Measurements from ENCODE around the gene ITGA7. TPM values are rescaled to one million over a fixed set of nuclear protein-coding genes. Genes with fewer than 3 reads are reported as not detected.

Gene ITGA7
- total RNA-seq, 1 experiment from 2014 or later = 2.5 TPM

DNA sequence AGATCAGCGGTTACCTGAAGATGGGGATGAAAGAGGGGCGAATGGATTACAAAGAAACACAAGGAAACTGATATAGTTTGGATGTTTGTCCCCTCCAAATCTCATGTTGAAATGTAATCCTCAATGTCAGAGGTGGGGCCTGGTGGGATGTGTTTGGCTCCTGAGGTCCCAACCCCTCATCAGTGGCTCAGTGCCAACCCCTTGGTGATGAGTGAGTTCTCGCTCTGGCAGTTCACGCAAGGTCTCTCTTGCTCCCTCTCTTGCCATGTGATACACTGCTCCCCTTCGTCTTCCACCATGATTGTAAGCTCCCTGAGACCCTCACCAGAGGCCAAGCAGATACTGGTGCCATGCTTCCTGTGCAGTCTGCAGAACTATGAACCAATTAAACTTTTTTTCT, 28.0 kb downstream of the ITGA7 start:
- no peak overlapping the region for H3K27ac ChIP-seq (ENCODE audit: low read length)
- BruUV-seq (replicated peaks) = no TSS peak
- peaks cover 8% of the 10 kb centered on the region; the same call in 1 of the 2 replicates for H3K27me3 ChIP-seq (ENCODE audit: control insufficient read depth, insufficient read depth, low read length)
- ATAC-seq (no peak), DNase-seq (ENCODE audit: low read depth, low spot score) (no peak)
- H3K4me1 ChIP-seq (ENCODE audit: control insufficient read depth, insufficient read depth, low read length) = peaks cover 5% of the 10 kb centered on the region; the same call in 1 of the 2 replicates
- intact Hi-C loops (cut with micrococcal nuclease; ENCODE audit: unreplicated experiment) (loop anchor here (2.0 kb wide), 1 partner anchor 41 kb away; the partner anchor contains the start of gene RDH5), in situ Hi-C loops (cut with HindIII; ENCODE audit: low pct_unique_long_range_greater_than_20kb, low sequenced_read_pairs) (no loop called here)
- ChIA-PET CTCF (no interaction called here), POLR2A (no interaction called here)
- H3K36me3 ChIP-seq (ENCODE audit: control insufficient read depth, insufficient read depth, low read length) = no peaks in the 10 kb centered on the region
- TF ChIP-seq POLR2AphosphoS5 (IDR thresholded peaks at IDR 0.05; ENCODE audit: low read depth, low read length) = no peak
- no peak for TF ChIP-seq SIN3A (IDR thresholded peaks at IDR 0.05; ENCODE audit: borderline replicate concordance, insufficient read depth, low read depth, low read length)
- TF ChIP-seq, protein P1, sequence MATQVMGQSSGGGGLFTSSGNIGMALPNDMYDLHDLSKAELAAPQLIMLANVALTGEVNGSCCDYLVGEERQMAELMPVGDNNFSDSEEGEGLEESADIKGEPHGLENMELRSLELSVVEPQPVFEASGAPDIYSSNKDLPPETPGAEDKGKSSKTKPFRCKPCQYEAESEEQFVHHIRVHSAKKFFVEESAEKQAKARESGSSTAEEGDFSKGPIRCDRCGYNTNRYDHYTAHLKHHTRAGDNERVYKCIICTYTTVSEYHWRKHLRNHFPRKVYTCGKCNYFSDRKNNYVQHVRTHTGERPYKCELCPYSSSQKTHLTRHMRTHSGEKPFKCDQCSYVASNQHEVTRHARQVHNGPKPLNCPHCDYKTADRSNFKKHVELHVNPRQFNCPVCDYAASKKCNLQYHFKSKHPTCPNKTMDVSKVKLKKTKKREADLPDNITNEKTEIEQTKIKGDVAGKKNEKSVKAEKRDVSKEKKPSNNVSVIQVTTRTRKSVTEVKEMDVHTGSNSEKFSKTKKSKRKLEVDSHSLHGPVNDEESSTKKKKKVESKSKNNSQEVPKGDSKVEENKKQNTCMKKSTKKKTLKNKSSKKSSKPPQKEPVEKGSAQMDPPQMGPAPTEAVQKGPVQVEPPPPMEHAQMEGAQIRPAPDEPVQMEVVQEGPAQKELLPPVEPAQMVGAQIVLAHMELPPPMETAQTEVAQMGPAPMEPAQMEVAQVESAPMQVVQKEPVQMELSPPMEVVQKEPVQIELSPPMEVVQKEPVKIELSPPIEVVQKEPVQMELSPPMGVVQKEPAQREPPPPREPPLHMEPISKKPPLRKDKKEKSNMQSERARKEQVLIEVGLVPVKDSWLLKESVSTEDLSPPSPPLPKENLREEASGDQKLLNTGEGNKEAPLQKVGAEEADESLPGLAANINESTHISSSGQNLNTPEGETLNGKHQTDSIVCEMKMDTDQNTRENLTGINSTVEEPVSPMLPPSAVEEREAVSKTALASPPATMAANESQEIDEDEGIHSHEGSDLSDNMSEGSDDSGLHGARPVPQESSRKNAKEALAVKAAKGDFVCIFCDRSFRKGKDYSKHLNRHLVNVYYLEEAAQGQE (IDR thresholded peaks at IDR 0.05; ENCODE audit: insufficient read depth in 1 of 2, low read depth in 2 of 2, low read length in 1 of 2) = no peak
- no peak for TF ChIP-seq TCF7L2 (IDR thresholded peaks at IDR 0.05; ENCODE audit: low read depth, low read length)
- TF ChIP-seq, protein P2, sequence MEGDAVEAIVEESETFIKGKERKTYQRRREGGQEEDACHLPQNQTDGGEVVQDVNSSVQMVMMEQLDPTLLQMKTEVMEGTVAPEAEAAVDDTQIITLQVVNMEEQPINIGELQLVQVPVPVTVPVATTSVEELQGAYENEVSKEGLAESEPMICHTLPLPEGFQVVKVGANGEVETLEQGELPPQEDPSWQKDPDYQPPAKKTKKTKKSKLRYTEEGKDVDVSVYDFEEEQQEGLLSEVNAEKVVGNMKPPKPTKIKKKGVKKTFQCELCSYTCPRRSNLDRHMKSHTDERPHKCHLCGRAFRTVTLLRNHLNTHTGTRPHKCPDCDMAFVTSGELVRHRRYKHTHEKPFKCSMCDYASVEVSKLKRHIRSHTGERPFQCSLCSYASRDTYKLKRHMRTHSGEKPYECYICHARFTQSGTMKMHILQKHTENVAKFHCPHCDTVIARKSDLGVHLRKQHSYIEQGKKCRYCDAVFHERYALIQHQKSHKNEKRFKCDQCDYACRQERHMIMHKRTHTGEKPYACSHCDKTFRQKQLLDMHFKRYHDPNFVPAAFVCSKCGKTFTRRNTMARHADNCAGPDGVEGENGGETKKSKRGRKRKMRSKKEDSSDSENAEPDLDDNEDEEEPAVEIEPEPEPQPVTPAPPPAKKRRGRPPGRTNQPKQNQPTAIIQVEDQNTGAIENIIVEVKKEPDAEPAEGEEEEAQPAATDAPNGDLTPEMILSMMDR (IDR thresholded peaks at IDR 0.05) = no peak
- H3K4me3 ChIP-seq (ENCODE audit: low read depth in 2 of 2, low read length in 2 of 2) = no peak overlapping the region
- H3K9me3 ChIP-seq (ENCODE audit: control insufficient read depth, insufficient read depth, low read depth, low read length) = no peaks in the 10 kb centered on the region

DNA sequence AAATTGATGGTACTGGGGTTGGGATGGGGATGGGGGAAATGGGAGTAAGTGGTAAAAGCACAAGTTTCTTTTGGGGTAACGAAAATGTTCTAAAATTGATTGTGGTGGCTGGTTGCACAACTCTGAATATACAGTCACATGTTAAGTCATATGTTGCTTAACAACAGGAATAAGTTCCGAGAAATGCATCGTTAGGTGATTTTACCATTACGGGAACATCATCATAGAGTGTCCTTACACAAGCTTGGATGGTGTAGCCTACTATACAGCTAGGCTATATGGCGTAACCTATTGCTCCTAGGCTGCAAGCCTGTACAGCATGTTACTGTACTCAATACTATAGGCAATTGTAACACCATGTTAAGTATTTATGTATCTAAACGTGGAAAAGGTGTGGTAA, 31.0 kb downstream of the ITGA7 start:
- Histone ChIP-seq H3K27ac (ENCODE audit: low read length) (no peak overlapping the region), H3K4me3 (ENCODE audit: low read depth in 2 of 2, low read length in 2 of 2) (no peak overlapping the region)
- BruUV-seq (replicated peaks) = no TSS peak

More for the DNA sequence above, 31.0 kb downstream of the ITGA7 start:
- intact Hi-C loops (cut with micrococcal nuclease; ENCODE audit: unreplicated experiment) = no loop called here
- Histone ChIP-seq H3K27me3 (ENCODE audit: control insufficient read depth, insufficient read depth, low read length) (peaks cover 8% of the 10 kb centered on the region; the same call in 1 of the 2 replicates), H3K36me3 (ENCODE audit: control insufficient read depth, insufficient read depth, low read length) (no peaks in the 10 kb centered on the region), H3K9me3 (ENCODE audit: control insufficient read depth, insufficient read depth, low read depth, low read length) (no peaks in the 10 kb centered on the region), H3K4me1 (ENCODE audit: control insufficient read depth, insufficient read depth, low read length) (peaks cover 5% of the 10 kb centered on the region; the same call in 1 of the 2 replicates)
- ATAC-seq (no peak), DNase-seq (ENCODE audit: low read depth, low spot score) (no peak)
- in situ Hi-C loops (cut with HindIII; ENCODE audit: low pct_unique_long_range_greater_than_20kb, low sequenced_read_pairs) = no loop called here
- POLR2A ChIA-PET = no interaction called here
- TF ChIP-seq SIN3A (IDR thresholded peaks at IDR 0.05; ENCODE audit: borderline replicate concordance, insufficient read depth, low read depth, low read length) (no peak), TCF7L2 (IDR thresholded peaks at IDR 0.05; ENCODE audit: low read depth, low read length) (no peak), POLR2AphosphoS5 (IDR thresholded peaks at IDR 0.05; ENCODE audit: low read depth, low read length) (no peak)
- TF ChIP-seq, protein P1 (IDR thresholded peaks at IDR 0.05; ENCODE audit: insufficient read depth in 1 of 2, low read depth in 2 of 2, low read length in 1 of 2) = no peak
- TF ChIP-seq, protein P2 (IDR thresholded peaks at IDR 0.05) = no peak
- CTCF ChIA-PET = interaction anchor here (0.6 to 0.9 kb wide), 2 partner anchors 44 to 536 kb away, joined by 4 to 5 read pairs; partner anchors contain the start of gene RDH5

All from Panc1 (cell line).